HepG2 (cell line): ENCODE data around the gene RRP12. TPM values are rescaled to one million over a fixed set of nuclear protein-coding genes. Genes with fewer than 3 reads are reported as not detected.
A peak's percentile ranks its signal among the peaks of the same experiment; 100 is the strongest.

Experiments used
- GFI1 ChIP-seq: sonication (generic); formaldehyde crosslinking; IDR thresholded peaks from 2 replicates; pipeline ENCODE4 v1.5.0; 2020; ENCODE audit warnings: missing genetic modification reagents, mild to moderate bottlenecking, borderline replicate concordance
- GZF1 ChIP-seq: sonication (generic); formaldehyde crosslinking; IDR thresholded peaks from 2 replicates; pipeline ENCODE4 v1.5.1; 2020; ENCODE audit warnings: mild to moderate bottlenecking, missing genetic modification reagents
- HNRNPUL1 ChIP-seq: fragments of 200-400 bp; formaldehyde crosslinking; IDR thresholded peaks from 2 replicates; pipeline ENCODE4 v1.6.1; 2017; ENCODE audit warnings: low read depth, mild to moderate bottlenecking, low read length, moderate library complexity
- KLF9 ChIP-seq: IDR thresholded peaks from 2 replicates; pipeline ENCODE4 v1.6.1; 2016; ENCODE audit warnings: low read depth
- MED1 ChIP-seq: sonication (generic); formaldehyde crosslinking; IDR thresholded peaks from 2 replicates; pipeline ENCODE4 v1.4.0; 2020; ENCODE audit warnings: missing genetic modification reagents
- RBM22 ChIP-seq: fragments of 200-400 bp; formaldehyde crosslinking; optimal IDR thresholded peaks from 2 replicates; pipeline ENCODE3; 2017; ENCODE audit warnings: mild to moderate bottlenecking, low read length, moderate library complexity
- TSC22D2 ChIP-seq: sonication (generic); formaldehyde crosslinking; IDR thresholded peaks from 2 replicates; pipeline ENCODE4 v1.5.1; 2020; ENCODE audit warnings: missing genetic modification reagents, mild to moderate bottlenecking, borderline replicate concordance
- ZKSCAN8 ChIP-seq: IDR thresholded peaks from 2 replicates; pipeline ENCODE4 v1.6.1; 2016; ENCODE audit warnings: borderline replicate concordance, missing genetic modification reagents, missing compliant biosample characterization
- ZNF180 ChIP-seq: sonication (generic); formaldehyde crosslinking; IDR thresholded peaks from 2 replicates; pipeline ENCODE4 v1.4.0; 2020; ENCODE audit warnings: low read depth, missing genetic modification reagents, borderline replicate concordance
- ZNF274 ChIP-seq: sonication (generic); formaldehyde crosslinking; IDR thresholded peaks from 2 replicates; pipeline ENCODE4 v1.5.1; 2020; ENCODE audit warnings: mild to moderate bottlenecking, missing genetic modification reagents
- ZNF615 ChIP-seq: sonication (generic); formaldehyde crosslinking; IDR thresholded peaks from 2 replicates; pipeline ENCODE4 v1.5.0; 2020; ENCODE audit warnings: mild to moderate bottlenecking, missing genetic modification reagents, borderline replicate concordance
- polyA plus RNA-seq, 8 experiments: library from polyadenylated mRNA; depleted of rRNA in 3 of 8; stranded (reverse) in 7 of 8; unstranded in 1 of 8; fragments of >200 nt; fragmentation: Illumina TruSeq in 4 of 8; extraction: Trizol in 4 of 8; gene quantifications; 2 replicates each; pipeline versions ENCODE4 v1.2.1 to v1.2.3, GENCODE V29; 2011 to 2016; ENCODE audit warnings: low read depth in 4 of 8, missing spikeins in 1 of 8, mixed read lengths in 1 of 8; ENCODE audit not compliant: insufficient read depth in 1 of 8
- total RNA-seq, 5 experiments: library from RNA; depleted of rRNA; stranded (reverse); fragments of >200 nt; fragmentation: Illumina TruSeq; extraction: Trizol; gene quantifications; 2 replicates each; pipeline ENCODE4 v1.2.3, GENCODE V29; 2016; ENCODE audit warnings: low read depth in 1 of 5
- TF ChIP-seq, protein P1 (sequence below), 2 experiments: fragments of 450-650 bp in 1 of 2; sonication (generic) in 1 of 2; formaldehyde crosslinking; IDR thresholded peaks; 2 replicates each; pipeline versions ENCODE4 v1.5.0 to v1.8.0; 2020 to 2022; ENCODE audit warnings: mild to moderate bottlenecking in 1 of 2, missing genetic modification reagents in 1 of 2
- TF ChIP-seq, protein P2 (sequence below): sonication (generic); formaldehyde crosslinking; IDR thresholded peaks from 2 replicates; pipeline ENCODE4 v1.5.1; 2020; ENCODE audit warnings: mild to moderate bottlenecking, missing genetic modification reagents, moderate library complexity
- TF ChIP-seq, protein P3 (sequence below): sonication (generic); formaldehyde crosslinking; IDR thresholded peaks from 2 replicates; pipeline ENCODE4 v1.4.0; 2020; ENCODE audit warnings: missing genetic modification reagents
- TF ChIP-seq, protein P4 (sequence below): sonication (generic); formaldehyde crosslinking; IDR thresholded peaks from 2 replicates; pipeline ENCODE4 v1.4.0; 2020; ENCODE audit warnings: mild to moderate bottlenecking, missing genetic modification reagents
- TF ChIP-seq, protein P5 (sequence below): sonication (generic); formaldehyde crosslinking; IDR thresholded peaks from 2 replicates; pipeline ENCODE4 v1.4.0; 2020; ENCODE audit warnings: mild to moderate bottlenecking, missing genetic modification reagents, borderline replicate concordance
- TF ChIP-seq, protein P6 (sequence below): sonication (generic); formaldehyde crosslinking; IDR thresholded peaks from 2 replicates; pipeline ENCODE4 v1.8.0; 2022; ENCODE audit warnings: mild to moderate bottlenecking, missing genetic modification reagents, moderate library complexity
- TF ChIP-seq, protein P7 (sequence below): sonication (generic); formaldehyde crosslinking; IDR thresholded peaks from 2 replicates; pipeline ENCODE4 v1.5.0; 2020; ENCODE audit warnings: mild to moderate bottlenecking, missing genetic modification reagents
- TF ChIP-seq, protein P8 (sequence below): sonication (generic); formaldehyde crosslinking; IDR thresholded peaks from 2 replicates; pipeline ENCODE4 v1.5.0; 2020; ENCODE audit warnings: mild to moderate bottlenecking, low read depth, missing genetic modification reagents, borderline replicate concordance

Gene RRP12
- total and polyA plus RNA-seq, 2 of the 13 experiments (the other 11 are each of a cell fraction or from before 2014, with no cell fraction given), result 13.2 to 39.4 TPM

DNA sequence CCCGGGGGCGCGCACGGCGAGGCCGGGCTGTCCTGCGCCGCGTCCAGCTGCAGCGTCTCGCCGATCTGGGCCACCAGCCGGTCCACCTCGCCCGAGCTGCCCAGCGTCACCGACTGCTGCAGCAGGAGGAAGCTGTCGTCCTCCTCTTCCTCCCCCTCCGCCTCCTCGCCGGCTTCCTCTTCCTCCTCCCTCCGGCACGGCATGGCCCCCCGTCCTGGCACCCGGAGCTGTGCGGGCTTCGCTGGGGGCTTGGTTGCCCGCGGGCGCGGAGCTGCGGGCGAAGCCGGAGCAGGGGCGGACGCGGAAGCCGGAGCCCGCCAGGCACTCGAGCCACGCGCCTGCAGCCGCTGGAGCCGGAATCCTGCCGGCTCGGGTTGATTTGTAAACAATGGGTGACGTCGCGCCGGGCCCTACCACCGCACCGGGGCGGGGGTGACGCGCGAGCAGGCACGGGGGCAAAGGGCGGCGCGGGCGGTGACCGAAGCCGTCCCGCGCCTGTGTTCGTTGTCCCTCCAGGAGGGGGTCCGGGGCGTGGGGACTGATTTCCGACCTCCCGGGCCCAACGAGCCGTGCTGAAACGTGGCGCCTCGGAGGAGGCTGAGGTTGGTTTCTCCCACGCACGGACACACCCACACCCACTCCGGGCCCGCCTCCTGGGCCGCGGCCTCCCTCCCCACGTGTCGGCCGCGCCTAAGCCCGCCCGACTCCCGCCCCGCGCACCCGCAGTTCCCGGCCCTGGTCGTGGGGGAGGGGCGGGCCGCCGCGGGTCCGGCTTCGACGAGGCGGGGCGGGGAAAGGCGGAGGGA, 66.6 kb downstream of the RRP12 start, which contains the start of gene FRAT2 (continued):
- TF ChIP-seq, protein P1, sequence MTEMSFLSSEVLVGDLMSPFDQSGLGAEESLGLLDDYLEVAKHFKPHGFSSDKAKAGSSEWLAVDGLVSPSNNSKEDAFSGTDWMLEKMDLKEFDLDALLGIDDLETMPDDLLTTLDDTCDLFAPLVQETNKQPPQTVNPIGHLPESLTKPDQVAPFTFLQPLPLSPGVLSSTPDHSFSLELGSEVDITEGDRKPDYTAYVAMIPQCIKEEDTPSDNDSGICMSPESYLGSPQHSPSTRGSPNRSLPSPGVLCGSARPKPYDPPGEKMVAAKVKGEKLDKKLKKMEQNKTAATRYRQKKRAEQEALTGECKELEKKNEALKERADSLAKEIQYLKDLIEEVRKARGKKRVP (CRISPR knock-in tag; IDR thresholded peaks at IDR 0.05), result no peak; a peak in 1 of 4 replicates
- TF ChIP-seq, protein P2, sequence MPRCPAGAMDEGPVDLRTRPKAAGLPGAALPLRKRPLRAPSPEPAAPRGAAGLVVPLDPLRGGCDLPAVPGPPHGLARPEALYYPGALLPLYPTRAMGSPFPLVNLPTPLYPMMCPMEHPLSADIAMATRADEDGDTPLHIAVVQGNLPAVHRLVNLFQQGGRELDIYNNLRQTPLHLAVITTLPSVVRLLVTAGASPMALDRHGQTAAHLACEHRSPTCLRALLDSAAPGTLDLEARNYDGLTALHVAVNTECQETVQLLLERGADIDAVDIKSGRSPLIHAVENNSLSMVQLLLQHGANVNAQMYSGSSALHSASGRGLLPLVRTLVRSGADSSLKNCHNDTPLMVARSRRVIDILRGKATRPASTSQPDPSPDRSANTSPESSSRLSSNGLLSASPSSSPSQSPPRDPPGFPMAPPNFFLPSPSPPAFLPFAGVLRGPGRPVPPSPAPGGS (CRISPR knock-in tag), result peak; percentile 59; the same call in 1 of the 2 replicates
- TF ChIP-seq GFI1 (CRISPR knock-in tag), result peak; percentile 44
- TF ChIP-seq ZNF615 (CRISPR knock-in tag), result no peak
- TF ChIP-seq TSC22D2 (CRISPR knock-in tag), result no peak
- no peak for TF ChIP-seq RBM22
- no peak; the same call in 1 of the 2 replicates for TF ChIP-seq ZKSCAN8
- TF ChIP-seq, protein P3, sequence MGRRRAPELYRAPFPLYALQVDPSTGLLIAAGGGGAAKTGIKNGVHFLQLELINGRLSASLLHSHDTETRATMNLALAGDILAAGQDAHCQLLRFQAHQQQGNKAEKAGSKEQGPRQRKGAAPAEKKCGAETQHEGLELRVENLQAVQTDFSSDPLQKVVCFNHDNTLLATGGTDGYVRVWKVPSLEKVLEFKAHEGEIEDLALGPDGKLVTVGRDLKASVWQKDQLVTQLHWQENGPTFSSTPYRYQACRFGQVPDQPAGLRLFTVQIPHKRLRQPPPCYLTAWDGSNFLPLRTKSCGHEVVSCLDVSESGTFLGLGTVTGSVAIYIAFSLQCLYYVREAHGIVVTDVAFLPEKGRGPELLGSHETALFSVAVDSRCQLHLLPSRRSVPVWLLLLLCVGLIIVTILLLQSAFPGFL, result no peak
- TF ChIP-seq, protein P4, sequence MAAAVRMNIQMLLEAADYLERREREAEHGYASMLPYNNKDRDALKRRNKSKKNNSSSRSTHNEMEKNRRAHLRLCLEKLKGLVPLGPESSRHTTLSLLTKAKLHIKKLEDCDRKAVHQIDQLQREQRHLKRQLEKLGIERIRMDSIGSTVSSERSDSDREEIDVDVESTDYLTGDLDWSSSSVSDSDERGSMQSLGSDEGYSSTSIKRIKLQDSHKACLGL (CRISPR knock-in tag), result peak; percentile 74; the same call in 1 of the 2 replicates
- 0 out of 2 replicates have a peak, but pooled peaks have one; percentile 17 for TF ChIP-seq GZF1 (CRISPR knock-in tag)
- TF ChIP-seq, protein P5, sequence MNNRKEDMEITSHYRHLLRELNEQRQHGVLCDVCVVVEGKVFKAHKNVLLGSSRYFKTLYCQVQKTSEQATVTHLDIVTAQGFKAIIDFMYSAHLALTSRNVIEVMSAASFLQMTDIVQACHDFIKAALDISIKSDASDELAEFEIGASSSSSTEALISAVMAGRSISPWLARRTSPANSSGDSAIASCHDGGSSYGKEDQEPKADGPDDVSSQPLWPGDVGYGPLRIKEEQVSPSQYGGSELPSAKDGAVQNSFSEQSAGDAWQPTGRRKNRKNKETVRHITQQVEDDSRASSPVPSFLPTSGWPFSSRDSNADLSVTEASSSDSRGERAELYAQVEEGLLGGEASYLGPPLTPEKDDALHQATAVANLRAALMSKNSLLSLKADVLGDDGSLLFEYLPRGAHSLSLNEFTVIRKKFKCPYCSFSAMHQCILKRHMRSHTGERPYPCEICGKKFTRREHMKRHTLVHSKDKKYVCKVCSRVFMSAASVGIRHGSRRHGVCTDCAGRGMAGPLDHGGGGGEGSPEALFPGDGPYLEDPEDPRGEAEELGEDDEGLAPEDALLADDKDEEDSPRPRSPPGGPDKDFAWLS, result no peak
- TF ChIP-seq ZNF180 (CRISPR knock-in tag), result no peak
- TF ChIP-seq ZNF274 (CRISPR knock-in tag), result peak; percentile 43; the same call in 1 of the 2 replicates
- TF ChIP-seq, protein P6, sequence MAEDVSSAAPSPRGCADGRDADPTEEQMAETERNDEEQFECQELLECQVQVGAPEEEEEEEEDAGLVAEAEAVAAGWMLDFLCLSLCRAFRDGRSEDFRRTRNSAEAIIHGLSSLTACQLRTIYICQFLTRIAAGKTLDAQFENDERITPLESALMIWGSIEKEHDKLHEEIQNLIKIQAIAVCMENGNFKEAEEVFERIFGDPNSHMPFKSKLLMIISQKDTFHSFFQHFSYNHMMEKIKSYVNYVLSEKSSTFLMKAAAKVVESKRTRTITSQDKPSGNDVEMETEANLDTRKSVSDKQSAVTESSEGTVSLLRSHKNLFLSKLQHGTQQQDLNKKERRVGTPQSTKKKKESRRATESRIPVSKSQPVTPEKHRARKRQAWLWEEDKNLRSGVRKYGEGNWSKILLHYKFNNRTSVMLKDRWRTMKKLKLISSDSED (CRISPR knock-in tag), result no peak
- TF ChIP-seq, protein P7, sequence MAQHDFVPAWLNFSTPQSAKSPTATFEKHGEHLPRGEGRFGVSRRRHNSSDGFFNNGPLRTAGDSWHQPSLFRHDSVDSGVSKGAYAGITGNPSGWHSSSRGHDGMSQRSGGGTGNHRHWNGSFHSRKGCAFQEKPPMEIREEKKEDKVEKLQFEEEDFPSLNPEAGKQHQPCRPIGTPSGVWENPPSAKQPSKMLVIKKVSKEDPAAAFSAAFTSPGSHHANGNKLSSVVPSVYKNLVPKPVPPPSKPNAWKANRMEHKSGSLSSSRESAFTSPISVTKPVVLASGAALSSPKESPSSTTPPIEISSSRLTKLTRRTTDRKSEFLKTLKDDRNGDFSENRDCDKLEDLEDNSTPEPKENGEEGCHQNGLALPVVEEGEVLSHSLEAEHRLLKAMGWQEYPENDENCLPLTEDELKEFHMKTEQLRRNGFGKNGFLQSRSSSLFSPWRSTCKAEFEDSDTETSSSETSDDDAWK (CRISPR knock-in tag), result no peak
- peak; percentile 75 for TF ChIP-seq MED1 (CRISPR knock-in tag)
- peak; percentile 76; the same call in 1 of the 2 replicates for TF ChIP-seq HNRNPUL1
- TF ChIP-seq, protein P8, sequence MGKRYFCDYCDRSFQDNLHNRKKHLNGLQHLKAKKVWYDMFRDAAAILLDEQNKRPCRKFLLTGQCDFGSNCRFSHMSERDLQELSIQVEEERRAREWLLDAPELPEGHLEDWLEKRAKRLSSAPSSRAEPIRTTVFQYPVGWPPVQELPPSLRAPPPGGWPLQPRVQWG, result no peak
- TF ChIP-seq KLF9, result 0 out of 2 replicates have a peak, but pooled peaks have one; percentile 52
